ENCODE results near the gene ANO5. TPM values are rescaled to one million over a fixed set of nuclear protein-coding genes. Genes with fewer than 3 reads are reported as not detected.

The ANO5 gene
- total RNA-seq, 1 experiment from 2014 or later, result 1.1 TPM

GRCh38 chr11:22163394-22163797 is 29.5 kb upstream of the ANO5 start:
- Histone ChIP-seq H3K9ac (ENCODE audit: low read length) (no peak overlapping the region), H3K4me2 (ENCODE audit: low read length) (no peak overlapping the region), H3K79me2 (ENCODE audit: insufficient read depth, low read length) (no peaks in the 10 kb centered on the region), H3K9me2 (ENCODE audit: insufficient read depth) (no peaks in the 10 kb centered on the region), H2AFZ (ENCODE audit: low read depth, low read length, poor library complexity, severe bottlenecking) (no peak overlapping the region), H3K4me1 (ENCODE audit: control insufficient read depth in 1 of 2, insufficient read depth in 2 of 2, low read length in 2 of 2) (no peaks in the 10 kb centered on the region), H3K27ac (ENCODE audit: low read depth, low read length) (no peak overlapping the region), H3K9me3 (ENCODE audit: control insufficient read depth in 1 of 2, insufficient read depth in 1 of 2, low read depth in 1 of 2, low read length in 2 of 2) (no peaks in the 10 kb centered on the region), H3K36me3 (ENCODE audit: control insufficient read depth in 1 of 2, insufficient read depth in 2 of 2, low read length in 2 of 2) (no peaks in the 10 kb centered on the region; a peak in 1 of 4 replicates), H3K27me3 (ENCODE audit: insufficient read depth, low read length) (peaks cover 4% of the 10 kb centered on the region; the same call in 1 of the 2 replicates), H4K20me1 (ENCODE audit: insufficient read depth) (no peaks in the 10 kb centered on the region), H3K4me3 (replicated peaks in 1 of 2; ENCODE audit: low read depth in 1 of 2, low read length in 2 of 2) (no peak overlapping the region)
- no TSS peak for BruUV-seq (replicated peaks)
- POLR2A ChIA-PET, result no interaction called here
- intact Hi-C loops (cut with micrococcal nuclease), result no loop called here
- CTCF ChIA-PET, result no interaction called here
- no peak for DNase-seq (ENCODE audit: low read depth, low spot score)
- RAD21 ChIA-PET (ENCODE audit: low non-redundant PET in 1 of 2, low total read pairs in 2 of 2, uncharacterized antibody in 2 of 2, unreplicated experiment in 2 of 2), result no interaction called here
- ATAC-seq, result no peak
- no peak for TF ChIP-seq ZBTB33 (IDR thresholded peaks at IDR 0.05; ENCODE audit: extremely low read depth, insufficient replicate concordance, low read length)
- no peak for TF ChIP-seq CTCF (IDR thresholded peaks at IDR 0.05 in 2 of 3, conservative IDR thresholded peaks at IDR 0.05 in 1 of 3; ENCODE audit: borderline replicate concordance in 1 of 3, insufficient read depth in 1 of 3, low read depth in 2 of 3, low read length in 2 of 3)
- TF ChIP-seq YY1 (IDR thresholded peaks at IDR 0.05; ENCODE audit: extremely low read depth, insufficient replicate concordance, low read depth, low read length), result no peak
- no peak for TF ChIP-seq SRF (IDR thresholded peaks at IDR 0.05; ENCODE audit: low read depth)
- TF ChIP-seq POLR2AphosphoS5 (IDR thresholded peaks at IDR 0.05; ENCODE audit: low read depth, low read length), result no peak
- TF ChIP-seq CEBPB (IDR thresholded peaks at IDR 0.05; ENCODE audit: low read depth), result no peak
- no peak for TF ChIP-seq EZH2phosphoT487 (IDR thresholded peaks at IDR 0.05; ENCODE audit: borderline replicate concordance)
- no peak for TF ChIP-seq ATF3 (IDR thresholded peaks at IDR 0.05)
- no peak for TF ChIP-seq CBX3 (IDR thresholded peaks at IDR 0.05; ENCODE audit: low read depth)
- no peak for TF ChIP-seq ZFX (IDR thresholded peaks at IDR 0.05)
- TF ChIP-seq JUND (IDR thresholded peaks at IDR 0.05), result no peak
- no peak for TF ChIP-seq ELF1 (IDR thresholded peaks at IDR 0.05; ENCODE audit: borderline replicate concordance, low read depth)
- TF ChIP-seq EZH2 (IDR thresholded peaks at IDR 0.05), result no peak
- TF ChIP-seq RAD21 (IDR thresholded peaks at IDR 0.05; ENCODE audit: low read depth), result no peak

Measured in HCT116 (cell line).